ENCODE results near the gene PUS3.
A peak's percentile ranks its signal among the peaks of the same experiment; 100 is the strongest.

PUS3 gene

DNA sequence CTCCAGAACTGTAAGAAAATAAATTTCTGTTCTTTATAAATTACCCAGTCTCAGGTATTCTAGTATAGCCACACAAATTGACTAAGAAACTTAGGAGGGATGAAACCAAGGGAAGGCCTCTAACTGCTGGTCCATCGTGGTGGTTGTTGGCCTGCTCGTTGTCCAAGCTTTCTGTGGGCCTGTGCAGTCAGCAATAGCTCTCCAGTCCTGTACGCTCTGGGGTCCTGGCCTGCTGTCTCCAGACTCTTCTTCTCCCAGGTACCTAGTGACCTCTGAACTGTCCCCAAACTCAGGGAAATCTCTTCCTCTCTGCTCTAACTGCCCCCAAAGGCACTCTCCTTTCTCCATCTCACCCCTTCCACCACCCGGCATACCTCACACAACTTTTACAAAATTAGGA, 37.1 kb upstream of the PUS3 start:
- no peak for DNase-seq

DNA sequence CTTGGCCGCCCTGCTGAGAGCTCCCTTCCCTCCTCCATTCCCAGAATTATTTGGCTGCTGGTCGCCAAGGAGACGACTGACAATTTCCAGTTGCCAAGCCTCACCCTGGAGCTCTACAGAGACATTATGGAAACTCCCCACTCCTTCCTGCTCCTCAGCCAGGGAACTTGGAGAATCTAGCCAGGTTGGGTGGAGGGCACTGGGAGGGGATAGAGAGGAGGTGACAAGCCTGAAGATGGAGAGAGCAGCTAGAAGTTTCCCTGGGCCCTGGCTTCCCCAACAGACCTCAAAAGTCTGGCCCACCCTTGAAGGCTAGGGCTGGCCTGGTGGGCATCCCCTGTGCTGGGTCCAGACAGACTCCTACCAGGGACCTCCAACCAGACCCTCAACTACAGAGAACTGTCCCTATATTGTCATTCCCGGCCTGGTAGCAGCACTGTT, 36.1 kb upstream of the PUS3 start:
- DNase-seq, result no peak

DNA sequence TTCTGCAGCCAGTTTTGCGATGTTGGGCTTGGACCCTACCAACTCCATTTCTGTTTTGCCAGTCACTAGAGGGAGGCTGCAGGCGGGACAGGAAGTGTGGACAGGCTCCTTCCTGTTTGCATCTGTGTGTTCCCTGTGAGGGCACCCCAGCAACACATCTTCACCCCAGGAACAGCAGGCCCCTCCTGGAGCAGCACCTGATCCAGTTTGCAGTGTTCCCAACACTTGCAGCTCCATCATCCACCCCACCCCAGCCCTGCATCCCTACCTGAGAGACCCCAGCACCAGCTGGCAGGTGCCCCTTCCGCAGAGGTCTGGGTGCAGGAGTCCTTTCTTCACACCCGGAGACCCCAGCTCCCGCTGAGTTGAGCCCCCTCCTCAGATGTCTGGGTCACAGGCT, 35.4 kb upstream of the PUS3 start:
- DNase-seq, result no peak

DNA sequence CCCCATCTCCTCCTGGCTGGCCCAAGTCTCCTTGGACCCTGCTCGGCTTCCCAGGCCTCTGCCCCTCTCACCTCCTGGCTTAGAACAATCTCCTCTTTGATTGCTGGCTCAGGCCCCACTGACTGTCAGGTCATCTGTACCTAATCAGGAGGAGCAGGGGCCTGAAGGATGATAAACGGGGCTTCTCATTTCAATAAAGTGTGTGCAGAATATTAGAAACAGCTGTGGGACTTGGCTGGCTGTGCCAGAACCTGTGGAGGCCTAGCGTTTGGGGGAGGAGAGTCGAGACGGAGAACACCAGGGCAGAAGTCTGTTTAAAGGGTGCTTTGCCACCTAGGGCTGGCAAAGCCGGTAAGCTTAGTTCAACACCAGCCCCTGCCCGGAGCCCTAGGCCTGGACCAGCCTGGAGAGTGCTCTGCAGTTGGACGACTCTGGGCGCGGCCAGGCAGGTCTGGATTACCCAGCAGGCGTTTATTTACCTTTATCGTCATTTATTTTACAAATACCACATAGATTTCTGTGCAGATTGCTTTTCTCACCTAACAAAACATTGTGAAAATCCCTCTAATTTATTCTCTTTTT, 32.7 kb upstream of the PUS3 start:
- DNase-seq, result no peak

DNA sequence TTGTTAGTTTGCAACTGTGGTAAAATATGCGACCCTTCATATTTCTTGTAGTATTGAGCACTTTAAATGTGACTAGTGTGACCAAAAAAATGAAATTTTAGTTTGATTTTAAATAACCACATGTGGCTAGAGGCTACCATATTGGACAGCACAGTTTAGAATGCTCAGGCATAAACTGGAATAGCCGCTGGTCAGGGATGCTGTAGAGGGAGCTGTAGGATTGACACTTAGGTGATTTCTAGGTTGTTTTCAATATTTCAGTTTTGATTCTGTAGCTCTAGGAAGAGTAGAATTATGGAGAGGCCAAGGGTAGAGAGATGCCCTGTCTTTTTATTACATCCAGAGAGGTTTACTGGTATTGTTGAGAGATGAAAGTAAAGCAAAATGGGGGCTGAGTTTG, 32.0 kb upstream of the PUS3 start:
- DNase-seq, result no peak

DNA sequence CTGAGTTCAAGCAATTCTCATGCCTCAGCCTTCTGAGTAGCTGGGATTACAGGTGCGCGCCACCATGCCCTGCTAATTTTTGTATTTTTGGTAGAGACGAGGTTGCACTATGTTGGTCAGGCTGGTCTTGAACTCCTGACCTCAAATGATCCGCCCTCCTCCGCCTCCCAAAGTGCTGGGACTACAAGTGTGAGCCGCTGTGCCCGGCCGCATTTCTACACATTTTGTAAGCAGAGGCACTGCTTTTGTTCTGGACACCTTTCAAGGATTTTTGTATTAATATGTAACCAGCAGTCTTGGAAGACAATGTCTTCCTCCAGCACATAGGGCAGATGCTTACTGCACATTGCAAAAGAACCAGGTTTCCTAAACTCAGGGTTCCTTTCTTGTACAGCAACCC, 31.5 kb upstream of the PUS3 start:
- DNase-seq, result no peak

DNA sequence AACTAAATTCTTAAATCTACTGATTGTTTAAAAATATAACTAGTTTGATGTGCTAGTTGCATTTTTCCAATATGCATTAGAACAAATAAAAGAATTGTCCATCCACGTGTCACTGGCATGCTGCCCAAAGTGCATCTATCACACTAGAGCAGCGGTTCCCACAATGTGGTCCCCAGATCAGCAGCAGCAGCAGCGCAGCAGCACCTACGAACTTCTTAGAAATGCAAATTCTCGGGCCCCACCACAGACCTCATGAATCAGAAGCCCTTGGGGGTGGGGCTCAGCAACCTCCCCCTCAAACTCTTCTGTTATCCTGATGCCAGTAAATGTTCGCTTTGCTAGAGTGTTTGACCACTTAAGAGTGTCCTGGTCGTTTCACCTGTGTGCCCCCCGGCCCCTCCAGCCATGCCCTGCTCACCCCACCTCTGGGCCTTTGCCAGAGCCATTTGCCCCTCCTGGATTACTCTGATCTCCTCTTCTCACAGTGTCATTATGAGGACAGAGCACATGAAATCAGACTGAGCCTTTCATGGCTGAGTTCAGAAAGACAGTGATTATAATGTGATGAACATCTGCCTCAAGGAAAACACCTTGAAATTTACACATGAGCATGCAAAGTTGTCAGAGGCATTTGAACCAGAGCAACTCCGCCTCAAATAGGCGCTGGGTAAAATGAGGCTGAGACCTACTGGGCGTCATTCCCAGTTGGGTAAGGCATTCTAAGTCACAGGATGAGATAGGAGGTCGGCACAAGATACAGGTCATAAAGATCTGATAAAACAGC, 30.2 kb upstream of the PUS3 start:
- DNase-seq, result no peak

DNA sequence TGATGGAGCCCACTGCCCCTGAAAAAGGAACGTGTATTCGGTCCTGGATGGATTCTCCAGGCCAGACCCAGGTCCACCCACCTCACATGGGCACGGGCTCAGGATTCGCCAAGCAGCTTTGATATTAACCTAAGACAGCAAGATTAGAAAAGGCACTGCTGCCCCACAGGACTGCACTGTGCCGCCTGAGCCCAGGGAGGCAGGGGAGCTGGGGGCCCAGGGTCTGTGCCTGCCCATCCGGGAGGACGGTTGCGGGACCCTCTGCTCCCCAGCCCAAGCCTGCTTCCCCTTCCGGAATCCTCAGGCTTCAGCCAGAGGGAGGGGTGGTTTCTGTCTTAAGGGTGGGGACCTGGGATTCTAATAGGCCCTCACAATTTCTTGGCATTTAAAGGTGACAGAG, 29.3 kb upstream of the PUS3 start:
- no peak for DNase-seq

DNA sequence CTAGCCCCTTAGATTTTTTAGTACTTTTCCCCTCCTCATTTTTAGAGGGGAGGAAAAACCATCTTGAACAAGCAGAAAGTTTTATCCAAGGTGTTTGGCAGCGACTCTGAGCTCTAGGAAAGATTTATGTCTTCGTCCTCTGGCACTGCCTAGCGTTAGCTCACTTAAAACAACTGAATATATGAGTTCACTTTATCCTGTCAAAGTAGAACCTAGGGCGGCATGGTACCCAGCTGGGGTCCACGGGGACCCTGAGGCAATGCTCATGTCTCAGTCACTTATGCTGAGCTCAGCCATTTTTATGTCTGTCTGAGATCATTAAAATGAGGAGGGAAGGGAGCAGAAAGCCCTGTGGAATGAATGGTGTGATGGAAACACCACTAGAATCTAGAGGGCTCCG, 28.7 kb upstream of the PUS3 start:
- no peak for DNase-seq

DNA sequence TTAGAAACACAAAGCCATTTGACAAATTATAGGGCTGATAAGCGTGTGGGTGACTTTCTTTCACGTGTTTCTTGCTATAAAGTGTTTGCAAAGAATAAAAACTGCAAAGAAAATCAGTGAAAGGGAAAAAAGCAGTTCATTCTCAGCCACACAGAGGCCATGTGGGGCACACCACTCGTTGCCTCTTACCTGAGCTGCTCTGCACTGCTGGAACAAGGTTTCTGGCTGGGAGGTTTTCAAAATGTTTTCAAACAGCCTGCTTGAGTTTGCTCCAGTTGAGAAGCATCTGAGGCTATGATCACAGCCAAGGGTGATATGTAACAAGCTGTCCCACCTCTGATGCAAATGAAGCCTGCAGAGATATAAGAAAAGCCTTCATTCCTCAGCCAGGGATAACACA, 28.1 kb upstream of the PUS3 start:
- DNase-seq, result no peak

DNA sequence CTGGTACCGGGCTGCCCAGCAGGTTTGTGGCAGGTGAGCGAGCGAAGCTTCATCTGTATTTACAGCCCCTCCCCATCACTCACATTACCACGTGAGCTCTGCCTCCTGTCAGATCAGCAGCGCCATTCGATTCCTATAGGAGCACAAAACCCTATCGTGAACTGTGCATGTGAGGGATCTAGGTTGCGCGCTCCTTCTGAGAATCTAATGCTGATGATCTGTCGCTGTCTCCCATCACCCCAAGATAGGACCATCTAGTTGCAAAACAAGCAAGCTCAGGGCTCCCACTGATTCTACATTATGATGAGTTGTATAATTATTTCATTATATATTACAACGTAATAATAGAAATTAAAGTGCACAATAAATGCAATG, 27.1 kb upstream of the PUS3 start:
- no peak for DNase-seq

DNA sequence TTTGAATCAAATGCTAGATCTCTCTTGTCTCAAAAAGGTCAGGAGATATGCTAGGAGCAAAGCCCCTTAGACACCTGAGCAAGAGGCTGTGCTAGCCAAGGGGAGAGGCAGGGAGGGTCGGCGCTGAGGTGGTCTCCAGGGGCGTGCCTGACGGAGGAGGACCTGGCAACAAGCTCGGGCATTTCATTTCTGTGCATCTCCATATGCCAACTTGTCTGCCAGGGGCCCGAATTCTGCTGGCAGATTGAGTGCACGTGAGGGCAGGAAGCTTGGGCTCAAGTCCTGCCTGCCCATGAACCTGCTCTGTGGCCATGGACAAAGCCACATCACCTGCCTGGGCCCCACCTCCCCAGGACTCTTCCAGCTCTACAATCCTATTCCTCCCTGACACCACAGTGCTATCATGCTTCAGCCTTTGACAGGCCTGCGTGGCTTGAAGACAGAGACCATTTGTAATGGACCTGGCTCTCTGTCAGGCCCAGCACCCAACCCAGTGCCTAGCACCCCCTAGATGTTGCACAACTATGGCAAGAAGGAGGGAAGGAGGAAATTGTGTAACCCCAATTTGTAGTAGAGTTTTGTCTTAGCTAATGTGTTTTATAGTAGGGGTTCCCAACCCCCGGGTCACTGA, 26.6 kb upstream of the PUS3 start:
- DNase-seq, result no peak

DNA sequence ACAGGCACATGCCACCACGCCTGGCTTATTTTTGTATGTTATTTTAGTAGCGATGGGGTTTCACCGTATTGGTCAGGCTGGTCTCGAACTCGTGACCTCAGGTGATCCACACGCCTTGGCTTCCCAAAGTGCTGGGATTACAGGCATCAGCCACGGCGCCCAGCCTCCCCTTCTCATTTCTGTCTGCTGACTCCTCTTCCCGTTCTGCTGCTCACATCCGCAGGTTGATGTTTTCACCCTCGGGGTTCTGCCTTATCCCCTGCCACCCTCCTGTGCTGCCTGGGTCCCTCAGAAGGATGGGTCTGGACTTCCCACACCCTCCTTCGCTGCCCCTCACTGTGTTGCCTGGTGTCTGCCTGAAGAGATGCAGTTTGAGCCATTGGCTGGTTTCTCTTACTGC, 23.7 kb upstream of the PUS3 start:
- DNase-seq, result no peak

DNA sequence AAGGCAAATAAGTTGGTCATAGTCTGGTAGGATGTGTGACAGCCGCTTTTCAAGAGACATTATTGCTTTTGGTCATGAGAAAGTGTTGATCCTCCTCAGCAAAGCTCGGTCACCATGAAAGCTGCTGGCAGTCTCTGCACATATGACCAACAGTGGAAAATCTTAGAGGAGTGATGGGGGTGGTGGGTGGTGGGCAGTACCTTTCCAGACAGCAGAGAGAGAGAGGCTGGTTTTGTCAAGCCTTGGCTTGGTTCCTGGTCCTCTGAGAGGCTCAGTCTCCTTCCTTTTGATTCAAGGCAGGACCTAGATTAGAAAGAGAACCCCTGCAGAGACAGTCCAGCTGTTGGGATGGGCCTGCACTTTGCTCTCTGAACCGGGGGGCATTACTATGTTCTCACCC, 22.8 kb upstream of the PUS3 start:
- DNase-seq, result no peak

DNA sequence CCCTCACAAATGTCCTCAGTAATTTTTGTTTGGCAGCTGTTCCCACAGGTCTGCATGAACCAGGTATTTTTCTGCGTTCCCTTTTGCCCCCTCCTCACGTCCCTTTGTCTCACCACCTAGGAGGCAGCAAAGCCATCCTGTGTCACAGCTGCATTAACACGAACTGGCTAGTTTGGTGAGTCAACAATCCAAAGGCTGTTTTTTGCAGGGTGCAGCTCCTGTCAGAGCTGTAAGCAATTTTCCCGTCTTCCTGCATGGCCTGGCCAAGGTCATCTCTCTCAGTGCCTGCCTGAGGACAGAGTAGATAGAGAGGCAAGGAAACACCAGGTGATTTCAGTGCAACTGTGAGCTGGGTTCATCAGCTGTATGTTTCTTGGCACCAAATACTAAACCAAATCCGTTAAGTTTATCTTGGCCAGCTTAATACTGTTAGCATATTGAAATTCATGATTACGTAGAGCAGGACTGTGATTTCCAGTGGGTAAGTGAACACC, 22.3 kb upstream of the PUS3 start:
- DNase-seq, result no peak

DNA sequence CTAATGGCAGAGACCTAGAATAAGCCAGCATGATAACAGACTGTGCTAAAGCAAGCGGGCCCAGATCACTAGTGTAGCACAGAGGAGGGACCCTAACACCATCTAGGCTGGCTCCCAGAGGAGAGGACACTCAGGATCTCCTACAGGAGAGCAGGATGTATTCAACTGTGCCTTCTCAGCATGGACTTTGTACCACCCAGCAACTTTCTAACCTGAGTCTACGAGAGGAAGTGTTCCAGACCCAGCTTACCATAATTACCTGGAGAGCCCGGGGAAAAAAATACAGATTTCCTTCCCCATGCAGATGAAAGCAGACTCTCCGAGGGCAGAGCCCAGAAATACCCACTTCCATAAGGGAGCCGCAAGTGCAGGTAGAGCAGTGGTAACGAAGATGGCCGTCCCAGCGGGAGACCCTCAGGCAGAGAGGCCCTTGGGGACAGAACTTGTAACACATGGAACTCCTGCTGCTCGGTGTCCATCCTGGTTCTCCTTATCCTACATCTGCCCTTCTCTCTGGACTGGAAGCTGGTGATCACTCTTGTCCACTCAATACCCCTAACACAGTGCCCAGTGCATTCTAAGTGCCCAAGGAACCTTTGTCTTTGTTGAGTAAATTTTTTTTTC, 21.5 kb upstream of the PUS3 start:
- no peak for DNase-seq

DNA sequence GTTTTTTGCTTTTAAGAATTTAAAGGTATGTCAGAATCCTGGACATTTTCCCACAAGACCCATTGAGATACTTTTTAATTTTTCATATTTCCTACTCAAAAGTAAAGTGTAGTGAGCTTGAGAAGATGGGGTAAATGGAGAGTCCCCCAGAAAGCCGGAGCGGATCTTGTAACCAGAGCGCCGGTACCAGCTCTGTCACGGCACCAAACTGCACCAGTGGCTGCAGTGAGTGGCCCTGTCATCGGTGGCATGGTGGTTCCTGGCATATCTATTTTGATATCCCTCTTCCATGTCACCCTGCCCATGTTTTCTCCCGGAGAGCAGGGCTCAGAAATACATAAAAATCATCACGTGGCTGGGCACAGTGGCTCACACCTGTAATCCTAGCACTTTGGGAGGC, 20.6 kb upstream of the PUS3 start:
- no peak for DNase-seq

DNA sequence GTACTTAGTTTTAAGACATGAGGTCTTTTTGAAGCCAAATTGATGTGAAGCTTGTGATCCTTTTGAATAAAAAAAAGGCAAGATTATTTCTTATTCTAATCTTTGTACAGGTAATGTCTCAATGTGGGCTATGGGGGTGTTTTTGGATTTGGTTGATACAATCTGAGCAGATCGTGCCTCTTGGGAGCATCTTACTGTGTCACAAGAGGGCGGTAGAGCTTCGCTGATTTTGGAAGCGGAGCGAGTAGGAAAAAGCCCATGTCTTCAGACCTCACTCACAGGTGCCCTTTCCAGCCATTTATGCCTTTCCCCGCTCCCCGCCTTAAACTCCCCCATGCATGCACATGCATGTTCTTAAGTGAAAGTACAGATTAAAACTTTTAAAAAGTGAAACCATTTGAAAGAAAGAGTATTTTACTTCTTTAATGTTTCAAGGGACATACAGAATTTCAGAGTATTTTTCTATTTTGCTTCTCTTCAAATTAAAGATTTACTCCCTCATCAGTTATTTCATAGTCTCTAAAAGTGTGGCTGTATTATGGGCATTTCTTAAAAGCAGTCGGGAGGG, 20.1 kb upstream of the PUS3 start:
- peak; percentile 38 for DNase-seq

DNA sequence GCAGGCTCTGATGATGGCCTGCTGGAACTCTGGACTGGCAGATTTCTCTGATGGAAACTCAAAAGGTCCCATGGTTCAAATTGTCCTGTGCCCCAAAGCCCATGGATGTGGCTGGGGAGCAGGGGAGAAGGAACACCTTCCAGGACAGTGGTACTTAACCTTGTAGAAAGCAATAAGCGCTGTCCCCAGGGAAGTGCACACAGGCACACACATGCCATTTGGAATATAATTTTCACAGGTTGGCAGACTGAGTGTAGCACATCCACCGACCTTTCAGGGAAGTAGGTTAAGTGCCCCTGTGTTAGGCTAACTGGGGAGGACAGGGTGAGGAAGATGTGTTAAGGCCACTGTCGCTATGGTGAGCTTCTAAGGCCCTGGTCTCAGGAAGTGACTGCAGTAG, 19.1 kb upstream of the PUS3 start:
- DNase-seq, result no peak

DNA sequence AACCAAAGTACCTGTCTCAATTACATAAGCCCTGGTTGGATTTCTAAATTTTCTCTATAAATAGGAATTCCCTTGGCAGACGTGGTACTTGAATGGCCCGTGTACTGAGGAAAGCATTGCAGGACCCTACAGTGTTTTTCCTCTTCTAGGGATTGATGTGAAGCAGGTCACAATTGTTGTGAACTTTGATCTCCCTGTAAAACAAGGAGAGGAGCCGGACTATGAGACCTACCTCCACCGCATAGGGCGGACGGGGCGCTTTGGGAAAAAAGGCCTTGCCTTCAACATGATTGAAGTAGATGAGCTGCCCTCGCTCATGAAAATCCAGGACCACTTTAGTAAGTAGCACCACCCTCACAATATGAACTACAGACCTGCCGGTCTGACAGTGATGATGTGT, 18.0 kb upstream of the PUS3 start:
- no peak for DNase-seq

DNA sequence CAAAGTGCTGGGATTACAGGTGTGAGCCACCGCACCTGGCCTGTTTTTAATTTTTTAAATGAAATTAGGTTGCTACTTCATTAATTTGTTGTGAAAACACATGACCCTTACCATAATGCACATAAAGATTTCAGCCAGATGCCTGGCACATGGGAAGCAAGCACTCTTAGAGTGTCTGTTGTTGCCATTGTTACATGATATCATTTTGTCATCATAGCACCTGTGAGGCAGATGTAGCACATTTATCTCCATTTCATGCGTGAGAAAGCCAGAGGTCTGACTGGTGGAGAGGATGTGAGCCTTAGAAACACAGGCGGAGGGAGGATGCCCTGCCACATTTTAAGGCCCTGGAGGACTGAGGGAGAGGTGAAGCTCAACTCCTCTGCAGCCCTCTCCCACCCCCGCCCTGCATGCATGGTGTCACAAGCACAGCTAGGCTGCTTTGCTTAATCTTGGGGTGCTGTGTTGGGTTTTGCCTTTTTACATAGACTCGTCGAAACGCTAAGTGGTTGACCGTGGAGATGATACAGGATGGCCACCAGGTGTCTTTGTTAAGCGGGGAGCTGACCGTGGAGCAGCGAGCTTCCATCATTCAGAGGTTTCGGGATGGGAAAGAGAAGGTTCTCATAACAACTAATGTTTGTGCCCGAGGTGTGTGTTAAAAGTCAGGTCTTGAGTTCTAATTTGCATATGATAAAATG, 15.3 kb upstream of the PUS3 start:
- no peak for DNase-seq

DNA sequence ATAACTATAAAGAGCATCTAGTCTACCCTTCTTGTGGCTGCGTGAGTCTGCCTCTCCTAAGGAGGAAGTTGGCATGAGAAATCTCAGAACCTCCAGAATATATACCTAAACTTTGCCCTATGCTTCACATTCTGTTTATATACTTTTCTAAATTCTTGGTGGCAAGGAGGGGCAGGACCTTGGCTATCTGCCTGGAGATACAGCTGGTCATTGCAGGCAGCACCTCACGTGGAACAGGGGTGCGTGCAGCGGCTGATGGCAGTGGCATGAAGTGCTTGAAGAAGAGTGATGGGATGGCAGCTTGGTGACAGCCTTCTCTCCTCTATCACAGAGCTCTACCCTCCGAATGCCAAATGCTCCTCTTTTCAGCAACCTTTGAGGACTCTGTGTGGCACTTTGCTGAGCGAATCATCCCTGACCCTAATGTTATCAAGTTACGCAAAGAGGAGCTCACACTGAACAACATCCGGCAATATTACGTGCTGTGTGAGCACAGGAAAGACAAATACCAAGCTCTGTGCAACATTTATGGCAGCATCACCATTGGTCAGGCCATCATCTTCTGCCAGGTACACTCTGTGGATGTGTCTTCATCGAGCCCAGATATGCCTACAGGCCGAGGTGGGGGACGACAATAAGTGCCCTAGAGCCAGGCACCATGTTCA, 13.8 kb upstream of the PUS3 start:
- DNase-seq, result no peak

Measured in CD4-positive, alpha-beta T cell treated with Interferon gamma for 1 hour (primary cell).